ENCODE data around the gene LRRC37A3. TPM values are rescaled to one million over a fixed set of nuclear protein-coding genes. Genes with fewer than 3 reads are reported as not detected.
"Not testable (repeated sequence)": the region's sequence is repeated elsewhere in the genome, so short reads cannot be mapped to it uniquely, and the experiment has no call there.

Gene LRRC37A3
- total RNA-seq, 2 donors from 2014 or later = 18.6 to 50.9 TPM

- no peak for DNase-seq
- no peaks in the 10 kb centered on the region for H3K9me3 ChIP-seq (ENCODE audit: control insufficient read depth, low read length, poor library complexity, severe bottlenecking)
- Mint-ChIP-seq H3K27me3 (peaks cover 12% of the 10 kb centered on the region), H3K4me1 (peaks cover 9% of the 10 kb centered on the region), H3K36me3 (ENCODE audit: low read depth) (no peaks in the 10 kb centered on the region), H3K4me3 (no peak overlapping the region), H3K27ac (no peak overlapping the region)
- ATAC-seq = no peak
Observed at GRCh38 chr17:64938290-64938689, 19.0 kb upstream of the LRRC37A3 start.

- H3K4me1 Mint-ChIP-seq = peaks cover 9% of the 10 kb centered on the region
Observed at GRCh38 chr17:64936117-64936516, 16.8 kb upstream of the LRRC37A3 start.

GRCh38 chr17:64934284-64934778 lies 15.1 kb upstream of the LRRC37A3 start:
- not testable (repeated sequence) for H3K4me3 Mint-ChIP-seq; H3K27me3 Mint-ChIP-seq; H3K36me3 Mint-ChIP-seq (ENCODE audit: low read depth); H3K9me3 ChIP-seq (ENCODE audit: control insufficient read depth, low read length, poor library complexity, severe bottlenecking); ATAC-seq; DNase-seq
- Mint-ChIP-seq H3K4me1 (peaks cover 13% of the 10 kb centered on the region), H3K27ac (peak overlapping the region; percentile 19)

More at GRCh38 chr17:64936117-64936516, 16.8 kb upstream of the LRRC37A3 start:
- ATAC-seq (no peak), DNase-seq (no peak)
- H3K27me3 Mint-ChIP-seq = peaks cover 3% of the 10 kb centered on the region
- H3K9me3 ChIP-seq (ENCODE audit: control insufficient read depth, low read length, poor library complexity, severe bottlenecking) = no peaks in the 10 kb centered on the region
- H3K4me3 Mint-ChIP-seq = no peak overlapping the region
- H3K36me3 Mint-ChIP-seq (ENCODE audit: low read depth) = no peaks in the 10 kb centered on the region
- no peak overlapping the region for H3K27ac Mint-ChIP-seq

- H3K4me3 Mint-ChIP-seq; H3K27me3 Mint-ChIP-seq; H3K36me3 Mint-ChIP-seq (ENCODE audit: low read depth); H3K9me3 ChIP-seq (ENCODE audit: control insufficient read depth, low read length, poor library complexity, severe bottlenecking); DNase-seq; H3K27ac Mint-ChIP-seq; ATAC-seq: not testable (repeated sequence)
- peaks cover 11% of the 10 kb centered on the region for H3K4me1 Mint-ChIP-seq
Observed at GRCh38 chr17:64932850-64933249, 13.6 kb upstream of the LRRC37A3 start.

GRCh38 chr17:64930374-64930773 lies 11.1 kb upstream of the LRRC37A3 start:
- H3K27ac Mint-ChIP-seq = peak overlapping the region; percentile 21
- H3K4me3 Mint-ChIP-seq; H3K9me3 ChIP-seq (ENCODE audit: control insufficient read depth, low read length, poor library complexity, severe bottlenecking); H3K4me1 Mint-ChIP-seq; DNase-seq; H3K36me3 Mint-ChIP-seq (ENCODE audit: low read depth); H3K27me3 Mint-ChIP-seq; ATAC-seq: not testable (repeated sequence)

GRCh38 chr17:64929419-64930209 lies 10.3 kb upstream of the LRRC37A3 start:
- not testable (repeated sequence) for H3K4me3 Mint-ChIP-seq; H3K9me3 ChIP-seq (ENCODE audit: control insufficient read depth, low read length, poor library complexity, severe bottlenecking); H3K27me3 Mint-ChIP-seq; DNase-seq; H3K4me1 Mint-ChIP-seq; H3K36me3 Mint-ChIP-seq (ENCODE audit: low read depth)
- peak; percentile 71 for ATAC-seq
- peak overlapping the region; percentile 21 for H3K27ac Mint-ChIP-seq

- DNase-seq; H3K27ac Mint-ChIP-seq; H3K4me3 Mint-ChIP-seq; H3K27me3 Mint-ChIP-seq; H3K36me3 Mint-ChIP-seq (ENCODE audit: low read depth); H3K9me3 ChIP-seq (ENCODE audit: control insufficient read depth, low read length, poor library complexity, severe bottlenecking); ATAC-seq; H3K4me1 Mint-ChIP-seq: not testable (repeated sequence)
Observed at GRCh38 chr17:64928701-64929100, 9.4 kb upstream of the LRRC37A3 start.

GRCh38 chr17:64927444-64927843 lies 8.2 kb upstream of the LRRC37A3 start:
- DNase-seq = peak in 2 of 3 donors; percentile 36 to 57
- not testable (repeated sequence) for H3K9me3 ChIP-seq (ENCODE audit: control insufficient read depth, low read length, poor library complexity, severe bottlenecking); H3K4me3 Mint-ChIP-seq; H3K36me3 Mint-ChIP-seq (ENCODE audit: low read depth); H3K27ac Mint-ChIP-seq; H3K27me3 Mint-ChIP-seq
- ATAC-seq = peak; percentile 97
- H3K4me1 Mint-ChIP-seq = peaks cover 11% of the 10 kb centered on the region

GRCh38 chr17:64926430-64926829 lies 7.2 kb upstream of the LRRC37A3 start:
- not testable (repeated sequence) for DNase-seq; H3K36me3 Mint-ChIP-seq (ENCODE audit: low read depth); ATAC-seq; H3K27me3 Mint-ChIP-seq; H3K27ac Mint-ChIP-seq; H3K4me3 Mint-ChIP-seq; H3K9me3 ChIP-seq (ENCODE audit: control insufficient read depth, low read length, poor library complexity, severe bottlenecking)
- peaks cover 11% of the 10 kb centered on the region for H3K4me1 Mint-ChIP-seq

GRCh38 chr17:64925244-64925643 lies 6.0 kb upstream of the LRRC37A3 start:
- ATAC-seq, H3K4me3 Mint-ChIP-seq: not testable (repeated sequence)

GRCh38 chr17:64923051-64923568 lies 3.8 kb upstream of the LRRC37A3 start:
- peak overlapping the region; percentile 31 for H3K4me3 Mint-ChIP-seq
- H3K9me3 ChIP-seq (ENCODE audit: control insufficient read depth, low read length, poor library complexity, severe bottlenecking); H3K27me3 Mint-ChIP-seq; ATAC-seq; H3K36me3 Mint-ChIP-seq (ENCODE audit: low read depth); H3K27ac Mint-ChIP-seq; DNase-seq; H3K4me1 Mint-ChIP-seq: not testable (repeated sequence)

More at GRCh38 chr17:64925244-64925643, 6.0 kb upstream of the LRRC37A3 start:
- H3K9me3 ChIP-seq (ENCODE audit: control insufficient read depth, low read length, poor library complexity, severe bottlenecking); DNase-seq; H3K27ac Mint-ChIP-seq; H3K27me3 Mint-ChIP-seq; H3K4me1 Mint-ChIP-seq; H3K36me3 Mint-ChIP-seq (ENCODE audit: low read depth): not testable (repeated sequence)

GRCh38 chr17:64920419-64921172 lies 1.3 kb upstream of the LRRC37A3 start:
- H3K9me3 ChIP-seq (ENCODE audit: control insufficient read depth, low read length, poor library complexity, severe bottlenecking) = no peaks in the 10 kb centered on the region
- Mint-ChIP-seq H3K4me3 (peak overlapping the region; percentile 92), H3K27ac (peak overlapping the region; percentile 88), H3K27me3 (no peaks in the 10 kb centered on the region), H3K36me3 (ENCODE audit: low read depth) (no peaks in the 10 kb centered on the region), H3K4me1 (peaks cover 3% of the 10 kb centered on the region)
- ATAC-seq (no peak), DNase-seq (no peak)

GRCh38 chr17:64920026-64920418 lies 744 bp upstream of the LRRC37A3 start:
- DNase-seq (no peak), ATAC-seq (no peak)
- no peaks in the 10 kb centered on the region for H3K9me3 ChIP-seq (ENCODE audit: control insufficient read depth, low read length, poor library complexity, severe bottlenecking)
- H3K4me3 Mint-ChIP-seq = peak overlapping the region; percentile 92
- peak overlapping the region; percentile 88 for H3K27ac Mint-ChIP-seq
- peaks cover 3% of the 10 kb centered on the region for H3K4me1 Mint-ChIP-seq
- H3K36me3 Mint-ChIP-seq (ENCODE audit: low read depth) = no peaks in the 10 kb centered on the region
- no peaks in the 10 kb centered on the region for H3K27me3 Mint-ChIP-seq

All from T-helper 17 cell (primary cell).